NCI-H345 (cell line): ENCODE measurements around the gene BYSL.
"Not testable (repeated sequence)": the region's sequence is repeated elsewhere in the genome, so short reads cannot be mapped to it uniquely, and the experiment has no call there.

Experiments
- DNase-seq: peaks from one replicate; lab custom pipeline; 2025; lab: John Stamatoyannopoulos, UW

The BYSL gene

DNA sequence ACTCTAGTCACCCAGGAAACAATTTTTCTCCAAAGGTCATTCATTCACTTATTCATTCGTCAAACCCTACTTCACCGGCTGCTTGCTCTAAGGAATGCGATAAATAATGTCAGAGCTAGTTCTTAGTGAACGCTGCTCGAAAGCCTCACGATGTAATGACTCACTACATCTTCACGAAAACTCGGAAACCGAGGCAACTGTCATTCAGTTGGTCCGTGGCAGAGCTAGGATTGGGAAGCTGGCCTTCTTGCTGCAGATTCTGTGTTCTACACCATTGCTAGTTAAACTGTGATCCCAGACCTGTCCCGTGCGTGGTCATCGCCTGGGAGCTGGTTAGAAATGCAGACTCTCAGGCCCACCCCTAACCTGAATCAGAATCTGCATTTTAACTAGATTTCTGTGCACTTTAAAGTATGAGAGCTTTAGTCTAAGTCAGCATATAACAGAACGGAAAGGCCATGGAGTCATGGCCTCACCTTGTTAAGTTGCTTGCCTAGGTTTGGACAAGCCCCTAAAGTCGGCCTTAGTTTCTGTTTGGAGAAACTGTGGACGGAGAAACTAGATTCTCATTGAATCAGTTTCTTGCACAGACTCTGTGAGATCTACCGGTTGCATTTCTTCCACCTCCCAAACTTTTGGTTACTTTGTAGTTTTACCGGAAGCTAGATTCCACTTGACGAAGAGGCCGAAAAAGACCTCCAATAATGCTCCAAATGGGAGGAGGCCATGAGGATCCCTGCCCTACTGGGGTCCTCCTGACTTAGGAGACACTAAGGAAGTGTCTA lies 21.0 kb downstream of the BYSL start:
- DNase-seq, result no peak

DNA sequence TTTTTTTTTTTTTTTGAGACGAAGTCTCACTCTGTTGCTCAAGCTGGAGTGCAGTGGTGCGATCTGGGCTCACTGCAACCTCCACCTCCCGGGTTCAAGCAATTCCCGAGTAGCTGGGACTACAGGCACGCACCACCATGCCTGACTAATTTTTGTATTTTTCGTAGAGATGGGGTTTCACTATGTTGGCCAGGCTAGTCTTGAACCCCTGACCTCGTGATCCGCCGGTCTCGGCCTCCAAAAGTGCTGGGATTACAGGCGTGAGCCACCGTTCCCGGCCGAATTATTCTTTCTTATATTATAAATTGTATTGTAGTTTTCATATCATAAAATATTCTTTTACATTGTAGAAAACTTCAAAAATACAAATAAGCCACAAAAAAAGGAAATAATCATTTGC lies 21.6 kb downstream of the BYSL start:
- DNase-seq, result not testable (repeated sequence)

DNA sequence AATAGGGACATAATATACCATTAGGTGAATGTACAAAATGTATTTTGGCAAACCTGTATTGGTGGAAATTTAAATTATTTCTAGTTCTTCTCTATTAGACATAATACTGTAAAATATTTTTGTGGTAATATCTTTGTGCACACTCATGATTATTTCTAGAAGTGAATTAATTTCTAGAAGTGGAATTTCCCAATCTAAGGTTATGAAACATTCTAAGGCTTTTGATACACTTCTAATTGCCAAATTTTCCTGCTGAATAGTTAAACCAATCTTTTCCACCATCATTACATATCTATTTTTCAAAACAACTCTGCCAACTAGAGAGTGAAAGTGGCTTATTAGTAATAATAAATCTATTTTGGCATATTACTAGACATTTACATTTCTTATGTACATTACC lies 22.2 kb downstream of the BYSL start:
- DNase-seq, result no peak

DNA sequence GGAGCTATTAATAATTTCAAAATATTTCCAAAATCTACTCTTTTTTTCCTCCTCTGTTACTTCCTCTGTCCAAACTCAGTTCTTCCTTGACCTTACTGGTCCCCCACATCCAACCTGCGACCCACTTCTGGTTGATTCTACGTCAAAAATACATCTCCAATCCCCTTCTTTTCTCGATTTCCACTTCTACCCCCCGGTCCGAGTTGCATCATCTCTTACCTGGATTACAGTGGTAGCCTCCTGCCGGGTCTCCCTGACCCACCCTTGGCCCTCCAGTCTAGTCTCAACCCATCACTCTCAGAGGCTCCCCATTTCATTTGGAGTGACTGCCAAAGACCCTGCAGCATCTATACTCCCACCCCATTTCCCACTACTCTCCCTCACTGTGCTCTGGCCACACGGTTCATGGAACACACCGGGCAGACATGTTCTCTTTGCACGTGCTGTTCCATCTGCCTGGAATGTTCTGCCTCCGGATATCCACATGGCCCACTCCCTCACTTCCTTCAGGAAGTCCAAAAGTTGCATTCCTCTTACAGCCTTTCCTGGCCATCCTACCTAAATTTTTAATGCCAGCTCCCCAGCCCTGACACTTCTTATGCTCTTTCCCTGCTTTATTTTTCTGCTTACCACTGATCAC lies 26.4 kb downstream of the BYSL start:
- no peak for DNase-seq

DNA sequence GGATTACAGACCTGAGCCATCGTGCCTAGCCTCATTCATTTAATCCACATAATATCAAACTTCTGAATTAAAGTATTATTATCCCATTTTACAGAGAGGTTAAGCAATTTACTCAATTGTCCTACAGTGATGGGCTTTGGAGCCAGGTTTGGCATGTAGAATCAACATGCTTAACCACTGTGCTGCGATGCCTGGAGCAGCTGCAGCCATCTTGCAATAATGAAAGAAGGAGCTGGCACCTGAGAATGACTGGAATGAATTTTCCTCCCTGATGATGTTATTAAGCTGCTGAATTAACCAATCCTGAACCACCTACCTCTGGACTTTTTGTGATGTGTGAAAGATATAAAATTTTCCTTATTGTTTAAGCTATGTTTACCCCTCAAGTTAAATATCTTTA lies 33.4 kb downstream of the BYSL start:
- no peak for DNase-seq

DNA sequence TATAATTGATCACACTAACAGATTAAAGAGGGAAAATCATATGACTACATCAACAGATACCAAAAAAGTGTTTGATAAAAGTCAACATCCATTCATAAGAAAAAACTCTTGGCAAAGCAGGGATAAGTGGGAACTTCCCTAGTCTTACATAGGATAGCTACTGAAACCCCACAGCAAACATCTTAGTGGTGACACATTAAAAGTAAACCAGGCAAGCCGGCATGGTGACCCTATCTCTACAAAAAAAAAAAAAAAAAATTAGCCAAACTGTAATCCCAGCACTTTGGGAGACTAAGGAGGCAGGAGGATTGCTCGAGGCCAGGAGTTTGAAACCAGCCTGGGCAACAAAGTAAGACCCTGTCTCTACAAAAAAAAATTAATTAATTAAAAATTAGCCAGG lies 34.1 kb downstream of the BYSL start:
- no peak for DNase-seq

DNA sequence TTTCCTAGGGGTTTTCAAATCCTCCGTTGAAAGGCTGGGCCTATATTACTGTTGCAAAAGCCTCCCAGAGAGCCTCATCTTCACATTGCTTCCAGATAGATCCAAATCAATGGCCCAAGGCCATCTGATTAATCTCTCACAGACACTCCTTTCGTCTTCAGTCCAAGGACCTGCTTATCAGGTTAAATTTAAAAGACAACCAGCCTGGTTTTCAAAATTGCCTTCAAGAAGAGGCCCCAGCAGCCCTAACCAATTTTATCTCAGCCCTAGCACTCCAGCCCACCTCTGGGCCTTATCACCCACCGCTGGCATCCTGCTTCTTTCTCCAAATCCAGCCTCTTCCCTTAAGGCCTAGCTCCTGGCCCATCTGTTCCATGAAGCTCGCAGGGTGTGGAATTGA lies 35.8 kb downstream of the BYSL start:
- DNase-seq, result no peak

DNA sequence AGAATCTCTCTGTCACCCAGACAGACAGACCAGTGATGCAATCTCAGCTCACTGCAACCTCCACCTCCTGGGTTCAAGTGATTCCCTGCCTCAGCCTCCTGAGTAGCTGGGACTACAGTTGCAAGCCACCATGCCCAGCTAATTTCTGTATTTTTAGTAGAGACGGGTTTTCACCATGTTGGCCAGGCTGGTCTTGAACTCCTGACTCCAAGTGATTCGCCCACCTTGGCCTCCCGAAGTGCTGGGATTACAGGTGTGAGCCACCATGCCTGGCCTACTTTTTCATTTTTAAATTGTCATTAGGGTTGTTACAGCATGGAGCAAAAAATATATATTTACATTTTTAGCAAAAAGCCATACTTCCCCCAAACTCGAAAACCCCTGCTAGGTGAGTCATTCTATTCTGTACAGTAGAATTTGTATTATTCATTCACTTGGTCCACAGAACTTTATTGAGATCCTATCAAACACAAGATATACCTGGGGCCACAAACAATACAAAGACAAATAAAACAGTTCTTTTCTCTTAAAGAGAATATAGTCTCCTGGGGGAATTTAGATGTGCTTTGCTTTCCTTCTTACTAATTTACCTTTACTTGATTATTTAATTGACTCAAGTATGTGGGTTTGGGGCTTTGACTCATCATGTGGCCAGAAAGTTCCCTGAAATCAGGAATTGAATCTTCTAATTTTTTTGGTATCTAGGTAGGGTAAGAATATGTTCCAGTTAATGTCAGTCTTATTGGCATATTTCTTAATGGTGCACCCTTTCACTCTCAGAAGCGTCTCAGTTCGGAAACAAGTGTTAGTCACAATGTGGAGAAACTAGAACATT lies 36.9 kb downstream of the BYSL start:
- no peak for DNase-seq

DNA sequence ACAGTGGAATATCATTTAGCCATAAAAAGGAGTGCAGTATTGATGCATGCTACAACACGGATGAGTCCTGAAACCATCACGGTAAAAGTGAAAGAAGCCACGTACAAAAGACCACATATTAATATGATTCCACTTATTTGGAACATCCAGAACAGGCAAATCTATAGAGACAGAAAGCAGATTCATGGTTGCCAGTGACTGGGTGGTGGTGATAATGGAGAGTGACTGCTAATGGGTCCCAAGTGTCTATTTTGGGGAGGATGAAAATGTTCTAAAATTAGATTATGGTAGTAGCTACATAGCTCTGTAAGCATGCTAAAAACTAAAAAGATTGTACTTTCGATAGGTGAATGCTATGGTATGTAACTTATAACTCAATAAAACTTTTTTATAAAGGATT lies 38.7 kb downstream of the BYSL start:
- DNase-seq, result no peak

DNA sequence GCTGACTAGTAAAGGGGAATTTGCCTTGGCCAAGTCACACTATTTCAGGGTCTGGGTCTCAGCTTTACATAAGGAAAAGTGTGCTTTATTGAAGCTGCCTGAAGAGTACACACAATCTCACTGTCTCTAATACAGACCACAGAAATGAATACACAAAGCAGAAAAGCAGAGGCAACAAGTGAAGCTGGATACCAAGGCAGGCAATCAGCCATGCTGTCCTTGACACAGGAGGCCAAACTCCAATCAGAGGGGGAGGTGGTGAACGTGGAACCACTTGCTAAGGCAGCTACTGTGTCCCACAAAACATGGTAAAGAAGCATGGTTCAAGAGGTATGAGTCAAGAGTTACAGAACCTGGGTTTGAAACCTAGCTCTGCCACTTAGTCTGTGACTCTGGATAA lies 42.1 kb downstream of the BYSL start:
- no peak for DNase-seq

DNA sequence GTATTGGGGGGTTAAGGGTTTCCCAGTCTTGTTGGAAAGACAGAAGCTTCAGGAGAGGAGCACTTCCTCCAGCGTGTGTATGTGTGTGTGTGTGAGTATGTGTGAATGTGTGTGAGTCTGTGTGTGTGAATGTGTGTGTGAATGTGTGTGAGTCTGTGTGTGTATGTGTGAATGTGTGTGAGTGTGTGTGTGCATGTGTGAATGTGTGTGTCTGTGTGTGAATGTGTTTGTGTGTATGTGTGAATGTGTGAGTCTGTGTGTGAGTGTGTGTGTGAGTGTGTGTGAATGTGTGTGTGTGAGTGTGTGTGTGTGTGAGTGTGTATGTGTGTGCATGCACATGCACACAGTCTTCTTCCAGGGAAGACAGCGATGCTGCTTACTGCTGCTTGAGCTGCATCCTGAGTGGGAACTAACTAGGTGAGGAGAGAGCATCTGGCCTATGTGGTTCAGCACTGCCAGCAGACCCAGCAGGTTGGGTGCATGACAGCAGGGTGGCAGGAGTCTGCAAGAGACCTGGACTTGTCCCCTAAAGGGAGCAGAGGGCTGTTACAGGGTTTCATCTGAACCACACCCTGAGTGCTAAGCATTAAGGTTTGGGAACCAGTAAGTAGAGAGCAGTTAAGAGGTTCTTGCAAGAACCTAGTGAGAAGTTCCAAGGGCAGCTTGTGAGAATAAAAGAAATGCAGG lies 43.0 kb downstream of the BYSL start:
- no peak for DNase-seq

DNA sequence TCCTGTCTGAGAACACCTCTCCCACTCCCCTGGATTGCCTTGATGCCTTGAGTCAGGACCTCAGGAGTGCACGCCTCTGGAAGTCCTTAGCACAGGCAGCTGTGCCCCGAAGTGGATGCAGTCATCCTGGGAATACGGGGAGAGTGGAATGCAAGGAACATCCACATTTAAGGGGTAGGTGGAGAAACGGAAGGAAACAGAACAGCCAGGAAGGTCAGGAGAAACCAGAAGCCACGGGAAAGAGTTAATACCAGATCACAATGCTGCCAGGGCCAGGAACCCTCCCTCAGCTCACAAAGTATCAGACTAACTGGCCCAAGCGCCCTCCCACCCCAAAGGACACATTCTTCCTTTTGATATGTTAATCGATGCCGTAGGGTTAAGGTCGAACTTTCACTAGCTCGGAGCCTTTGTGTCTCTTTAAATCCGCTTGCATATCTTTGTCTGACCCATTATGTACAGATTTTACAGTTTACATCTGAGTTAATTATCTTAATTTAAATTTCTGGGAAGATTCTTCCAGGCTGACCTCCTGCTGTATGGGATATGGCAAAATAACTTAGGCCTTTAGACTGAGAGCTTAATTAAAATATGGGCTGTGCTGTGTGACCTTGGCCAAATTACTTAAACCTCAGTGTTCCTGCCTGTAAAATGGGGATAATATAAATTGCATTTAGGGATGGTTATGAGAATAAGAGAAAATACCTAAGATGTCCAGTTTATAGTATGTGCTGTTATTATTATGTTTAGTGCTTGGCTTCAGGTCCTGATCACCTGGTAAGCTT lies 44.3 kb downstream of the BYSL start:
- no peak for DNase-seq

DNA sequence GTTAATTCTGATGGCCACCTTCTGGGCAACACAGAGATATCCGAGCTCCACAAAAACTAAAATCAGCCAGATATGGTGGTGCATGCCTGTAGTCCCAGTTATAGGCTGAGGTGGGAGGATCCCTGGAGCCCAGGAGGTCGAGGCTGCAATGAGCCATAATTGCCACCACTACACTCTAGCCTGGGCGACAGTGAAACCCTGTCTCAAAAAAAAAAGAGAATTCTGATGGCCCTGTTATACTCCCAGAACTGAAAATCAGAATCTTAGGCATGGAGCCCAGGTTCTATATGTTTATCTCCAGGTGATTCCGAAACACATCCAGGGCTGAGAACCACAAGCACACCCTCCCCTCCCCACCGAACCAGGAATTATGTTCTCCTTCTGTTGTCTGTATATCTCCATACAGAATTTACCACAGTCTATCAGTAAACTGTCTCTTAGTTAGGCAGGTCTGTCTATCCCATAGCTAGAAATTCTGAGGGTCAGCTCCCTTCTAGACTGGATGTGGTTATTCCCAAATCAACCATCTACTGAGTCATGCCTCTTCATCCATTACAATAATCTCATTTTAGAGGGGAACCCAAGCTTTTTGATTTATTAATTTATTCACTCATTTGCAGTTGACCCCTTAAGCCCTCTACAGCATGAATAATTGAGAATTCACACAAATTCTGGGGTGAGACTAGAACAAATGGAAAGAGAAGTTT lies 45.1 kb downstream of the BYSL start:
- DNase-seq, result no peak

DNA sequence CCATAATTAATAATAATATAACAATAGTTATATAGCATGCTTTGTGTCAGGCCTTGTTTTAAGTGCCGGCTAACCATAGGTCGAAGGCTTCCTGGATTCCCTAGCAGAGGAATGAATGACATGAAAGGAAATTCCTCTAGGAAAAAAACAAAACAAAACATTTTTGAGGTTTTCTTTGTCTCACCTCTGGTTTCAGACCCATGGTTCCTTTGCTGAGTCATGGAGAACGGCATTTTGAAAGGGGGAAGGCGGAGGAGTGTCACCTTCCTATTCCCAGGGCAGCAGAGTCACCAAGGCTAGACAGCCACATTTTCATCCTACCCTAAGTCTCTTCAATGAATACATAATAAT lies 45.6 kb downstream of the BYSL start:
- no peak for DNase-seq

DNA sequence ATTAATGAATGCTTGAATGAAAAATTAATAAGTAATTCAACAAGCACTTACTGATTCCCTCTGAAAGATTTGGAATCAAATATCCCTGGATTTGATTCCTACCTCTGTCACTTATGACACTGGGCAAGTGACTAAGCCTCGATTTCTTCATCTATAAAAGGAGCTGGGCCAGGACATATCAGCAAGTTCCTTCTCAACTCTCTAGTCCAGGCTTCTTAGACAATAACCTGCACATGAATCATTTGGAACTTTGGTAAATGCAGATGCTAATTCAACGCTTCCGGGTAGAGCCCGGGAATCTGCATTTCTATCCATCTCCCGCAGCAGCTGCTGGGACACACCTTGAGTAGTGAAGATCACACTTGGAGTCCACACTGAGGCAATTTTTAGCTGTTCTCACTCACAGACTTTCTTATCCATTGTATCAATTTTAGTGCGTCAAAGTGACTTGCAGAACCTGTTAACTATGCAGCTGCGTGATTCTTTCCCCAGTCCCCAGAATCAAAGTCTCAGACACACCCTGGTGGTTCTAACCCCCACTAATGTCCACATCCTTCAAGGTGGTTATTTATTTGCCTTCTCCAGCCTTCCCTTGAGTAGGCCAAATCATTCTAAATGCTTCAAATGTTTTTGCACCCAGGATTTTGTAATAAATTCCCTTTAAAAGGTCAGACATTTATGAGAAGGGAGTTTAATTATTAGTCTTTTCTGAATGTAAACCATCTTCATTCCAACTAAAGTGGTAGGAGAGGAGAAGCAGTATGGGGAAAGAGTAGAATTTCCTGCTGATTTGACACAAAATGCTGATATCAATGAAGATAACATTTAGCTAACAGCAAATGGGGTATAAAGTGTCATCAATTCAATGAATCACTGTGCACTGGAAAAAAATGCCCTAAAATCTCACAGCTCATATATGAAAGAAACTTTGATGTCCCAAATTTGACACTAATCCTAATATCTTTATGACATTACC lies 46.3 kb downstream of the BYSL start:
- no peak for DNase-seq

DNA sequence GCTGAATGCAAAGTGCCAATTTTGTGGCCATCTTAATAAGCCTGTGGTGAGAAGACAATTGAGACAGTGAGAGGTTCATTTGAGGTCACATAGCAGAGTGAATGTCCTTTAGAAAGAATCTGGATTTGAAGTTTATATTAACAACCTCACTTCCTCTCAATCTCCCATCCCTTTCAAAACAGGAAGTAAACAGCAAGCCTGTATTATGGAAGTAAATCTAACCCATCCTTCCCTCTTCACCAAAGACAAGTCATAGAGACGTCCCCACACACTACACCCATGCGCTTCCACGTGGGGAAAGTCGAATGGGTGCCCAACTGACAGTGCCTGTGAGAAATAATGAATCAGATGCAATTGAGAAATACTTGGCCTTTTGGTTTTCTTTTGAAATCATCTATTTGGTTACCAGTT lies 49.1 kb downstream of the BYSL start:
- DNase-seq, result no peak

DNA sequence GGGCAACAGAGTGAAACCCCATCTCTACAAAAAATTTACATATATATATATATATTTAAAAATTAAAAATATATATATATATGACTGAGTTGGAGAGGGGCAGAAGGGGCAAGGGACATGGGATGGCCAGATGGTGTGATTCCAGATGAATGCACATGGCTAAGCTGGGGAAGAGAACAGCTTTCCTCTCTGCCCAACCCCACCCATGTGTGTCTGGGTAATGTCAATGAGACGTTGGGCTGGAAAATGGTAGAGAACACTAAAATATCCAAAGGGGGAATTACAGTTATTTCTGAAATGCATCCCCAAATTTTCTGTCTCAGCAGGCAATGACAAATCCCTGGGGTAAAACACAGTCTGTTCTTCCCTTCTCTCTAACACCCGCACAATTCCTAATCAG lies 51.5 kb downstream of the BYSL start:
- DNase-seq, result no peak

DNA sequence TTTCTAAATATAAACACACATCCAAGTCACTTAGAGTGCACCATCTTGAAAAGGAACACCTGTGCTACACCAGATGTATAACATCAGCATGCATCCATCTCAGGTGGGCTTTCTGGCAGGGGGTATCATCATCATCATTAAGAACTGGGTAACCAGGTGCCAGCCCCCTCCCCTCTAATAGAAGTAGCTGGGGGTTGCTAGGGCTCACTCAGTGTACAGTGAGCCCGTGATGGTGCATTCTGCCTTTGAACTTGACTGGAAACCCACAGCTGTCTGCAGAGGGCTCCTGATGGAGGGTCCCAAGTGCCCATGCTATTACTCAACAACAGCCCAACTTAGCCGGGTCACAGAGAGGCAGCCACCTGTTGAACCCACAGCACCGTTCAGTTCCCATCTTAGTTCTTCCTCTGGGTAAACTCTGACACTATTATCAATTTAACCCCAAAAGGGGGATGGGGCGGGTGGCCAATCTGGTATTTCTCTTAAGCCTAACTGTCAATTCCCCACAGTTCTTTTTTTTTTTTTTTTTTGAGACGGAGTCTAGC lies 53.1 kb downstream of the BYSL start:
- no peak for DNase-seq

DNA sequence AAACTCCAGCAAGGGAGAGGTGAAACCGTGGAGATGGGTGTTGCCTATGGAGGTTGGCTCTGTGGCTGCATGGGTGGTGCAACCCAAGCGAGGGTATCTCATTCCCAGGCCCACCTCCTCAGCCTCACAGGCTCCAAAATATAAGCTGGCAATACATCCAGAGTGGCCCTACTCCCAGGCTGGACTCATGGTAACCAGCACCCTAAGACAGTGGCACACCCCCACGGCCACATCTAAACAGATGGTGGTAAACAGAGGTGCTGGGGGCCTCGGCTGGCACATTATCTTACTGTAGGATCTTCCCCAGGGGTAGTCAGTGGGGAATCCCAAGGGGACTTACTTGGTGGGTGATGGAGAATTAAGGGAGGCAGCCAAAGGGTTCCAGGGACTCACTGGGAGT lies 54.0 kb downstream of the BYSL start:
- DNase-seq, result no peak
